ENCODE measurements around the gene TULP4. TPM values are rescaled to one million over a fixed set of nuclear protein-coding genes. Genes with fewer than 3 reads are reported as not detected.

The TULP4 gene
- total RNA-seq, 1 experiment from 2014 or later: 52.8 TPM

GRCh38 chr6:158441716-158442215 is 129.5 kb downstream of the TULP4 start (continued):
- TF ChIP-seq HMGXB4 (CRISPR knock-in tag; IDR thresholded peaks at IDR 0.05) (no peak), USF1 (CRISPR knock-in tag; IDR thresholded peaks at IDR 0.05) (no peak), GRHL2 (CRISPR knock-in tag; IDR thresholded peaks at IDR 0.05; ENCODE audit: insufficient replicate concordance, severe bottlenecking) (no peak), TCF7 (CRISPR knock-in tag; IDR thresholded peaks at IDR 0.05; ENCODE audit: low read depth) (no peak), RELA (CRISPR knock-in tag; IDR thresholded peaks at IDR 0.05; ENCODE audit: borderline replicate concordance) (no peak), NR2C2 (CRISPR knock-in tag; IDR thresholded peaks at IDR 0.05) (no peak), GABPB1 (CRISPR knock-in tag; IDR thresholded peaks at IDR 0.05) (no peak)
- TF ChIP-seq, protein P1, sequence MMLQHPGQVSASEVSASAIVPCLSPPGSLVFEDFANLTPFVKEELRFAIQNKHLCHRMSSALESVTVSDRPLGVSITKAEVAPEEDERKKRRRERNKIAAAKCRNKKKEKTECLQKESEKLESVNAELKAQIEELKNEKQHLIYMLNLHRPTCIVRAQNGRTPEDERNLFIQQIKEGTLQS (CRISPR knock-in tag; conservative IDR thresholded peaks at IDR 0.05): no peak
- TF ChIP-seq, protein P2, sequence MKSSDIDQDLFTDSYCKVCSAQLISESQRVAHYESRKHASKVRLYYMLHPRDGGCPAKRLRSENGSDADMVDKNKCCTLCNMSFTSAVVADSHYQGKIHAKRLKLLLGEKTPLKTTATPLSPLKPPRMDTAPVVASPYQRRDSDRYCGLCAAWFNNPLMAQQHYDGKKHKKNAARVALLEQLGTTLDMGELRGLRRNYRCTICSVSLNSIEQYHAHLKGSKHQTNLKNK (CRISPR knock-in tag; IDR thresholded peaks at IDR 0.05): no peak

DNA sequence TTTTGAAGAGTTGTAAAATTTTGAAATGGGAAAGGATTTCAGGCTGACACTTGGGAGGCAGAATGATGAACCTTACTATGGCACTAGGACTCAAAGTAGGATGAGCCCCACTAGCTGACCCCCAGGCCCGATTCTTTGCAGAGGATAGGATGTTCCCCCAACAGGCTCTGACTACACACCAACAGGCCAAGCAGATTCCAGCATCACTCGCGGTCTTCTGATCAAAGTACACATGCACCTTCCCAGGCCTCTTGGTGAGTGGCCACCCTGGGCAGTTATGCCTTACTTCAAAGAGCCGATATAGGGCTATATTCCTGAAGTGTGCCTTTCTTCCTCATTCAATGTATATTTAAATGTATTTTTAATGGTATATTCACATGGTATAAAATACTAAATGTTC is 130.0 kb downstream of the TULP4 start:
- DNase-seq (ENCODE audit: low spot score) (no peak), ATAC-seq (no peak)
- no peak for TF ChIP-seq EMX1 (CRISPR knock-in tag; IDR thresholded peaks at IDR 0.05)
- TF ChIP-seq USF1 (CRISPR knock-in tag; IDR thresholded peaks at IDR 0.05): no peak
- TF ChIP-seq TCF7 (CRISPR knock-in tag; IDR thresholded peaks at IDR 0.05; ENCODE audit: low read depth): no peak
- no peak for TF ChIP-seq ZNF232 (CRISPR knock-in tag; IDR thresholded peaks at IDR 0.05)
- TF ChIP-seq, protein P3, sequence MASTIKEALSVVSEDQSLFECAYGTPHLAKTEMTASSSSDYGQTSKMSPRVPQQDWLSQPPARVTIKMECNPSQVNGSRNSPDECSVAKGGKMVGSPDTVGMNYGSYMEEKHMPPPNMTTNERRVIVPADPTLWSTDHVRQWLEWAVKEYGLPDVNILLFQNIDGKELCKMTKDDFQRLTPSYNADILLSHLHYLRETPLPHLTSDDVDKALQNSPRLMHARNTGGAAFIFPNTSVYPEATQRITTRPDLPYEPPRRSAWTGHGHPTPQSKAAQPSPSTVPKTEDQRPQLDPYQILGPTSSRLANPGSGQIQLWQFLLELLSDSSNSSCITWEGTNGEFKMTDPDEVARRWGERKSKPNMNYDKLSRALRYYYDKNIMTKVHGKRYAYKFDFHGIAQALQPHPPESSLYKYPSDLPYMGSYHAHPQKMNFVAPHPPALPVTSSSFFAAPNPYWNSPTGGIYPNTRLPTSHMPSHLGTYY (CRISPR knock-in tag; IDR thresholded peaks at IDR 0.05): no peak
- TF ChIP-seq ZNF121 (CRISPR knock-in tag; IDR thresholded peaks at IDR 0.05): no peak
- no peak for TF ChIP-seq JAZF1 (CRISPR knock-in tag; IDR thresholded peaks at IDR 0.05)
- no peak for TF ChIP-seq ZNF396 (CRISPR knock-in tag; IDR thresholded peaks at IDR 0.05; ENCODE audit: borderline replicate concordance)
- TF ChIP-seq FOXK1 (CRISPR knock-in tag; IDR thresholded peaks at IDR 0.05): no peak
- no peak for TF ChIP-seq MLX (CRISPR knock-in tag; IDR thresholded peaks at IDR 0.05)
- TF ChIP-seq E2F5 (CRISPR knock-in tag; IDR thresholded peaks at IDR 0.05): no peak
- TF ChIP-seq, protein P4, sequence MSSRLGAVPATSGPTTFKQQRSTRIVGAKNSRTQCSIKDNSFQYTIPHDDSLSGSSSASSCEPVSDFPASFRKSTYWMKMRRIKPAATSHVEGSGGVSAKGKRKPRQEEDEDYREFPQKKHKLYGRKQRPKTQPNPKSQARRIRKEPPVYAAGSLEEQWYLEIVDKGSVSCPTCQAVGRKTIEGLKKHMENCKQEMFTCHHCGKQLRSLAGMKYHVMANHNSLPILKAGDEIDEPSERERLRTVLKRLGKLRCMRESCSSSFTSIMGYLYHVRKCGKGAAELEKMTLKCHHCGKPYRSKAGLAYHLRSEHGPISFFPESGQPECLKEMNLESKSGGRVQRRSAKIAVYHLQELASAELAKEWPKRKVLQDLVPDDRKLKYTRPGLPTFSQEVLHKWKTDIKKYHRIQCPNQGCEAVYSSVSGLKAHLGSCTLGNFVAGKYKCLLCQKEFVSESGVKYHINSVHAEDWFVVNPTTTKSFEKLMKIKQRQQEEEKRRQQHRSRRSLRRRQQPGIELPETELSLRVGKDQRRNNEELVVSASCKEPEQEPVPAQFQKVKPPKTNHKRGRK (CRISPR knock-in tag; IDR thresholded peaks at IDR 0.05; ENCODE audit: borderline replicate concordance): no peak
- TF ChIP-seq NR1H2 (CRISPR knock-in tag; IDR thresholded peaks at IDR 0.05): no peak
- TF ChIP-seq, protein P5, sequence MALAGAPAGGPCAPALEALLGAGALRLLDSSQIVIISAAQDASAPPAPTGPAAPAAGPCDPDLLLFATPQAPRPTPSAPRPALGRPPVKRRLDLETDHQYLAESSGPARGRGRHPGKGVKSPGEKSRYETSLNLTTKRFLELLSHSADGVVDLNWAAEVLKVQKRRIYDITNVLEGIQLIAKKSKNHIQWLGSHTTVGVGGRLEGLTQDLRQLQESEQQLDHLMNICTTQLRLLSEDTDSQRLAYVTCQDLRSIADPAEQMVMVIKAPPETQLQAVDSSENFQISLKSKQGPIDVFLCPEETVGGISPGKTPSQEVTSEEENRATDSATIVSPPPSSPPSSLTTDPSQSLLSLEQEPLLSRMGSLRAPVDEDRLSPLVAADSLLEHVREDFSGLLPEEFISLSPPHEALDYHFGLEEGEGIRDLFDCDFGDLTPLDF (CRISPR knock-in tag; IDR thresholded peaks at IDR 0.05): no peak
- no peak for TF ChIP-seq TEAD4 (CRISPR knock-in tag; IDR thresholded peaks at IDR 0.05)
- TF ChIP-seq CBFB (CRISPR knock-in tag; IDR thresholded peaks at IDR 0.05; ENCODE audit: low read depth): no peak
- POLR2A ChIA-PET: no interaction called here
- Mint-ChIP-seq H3K9me3 (no peaks in the 10 kb centered on the region), H3K27ac (no peak overlapping the region), H3K36me3 (no peaks in the 10 kb centered on the region), H3K27me3 (ENCODE audit: low read depth) (no peaks in the 10 kb centered on the region), H3K4me3 (no peak overlapping the region), H3K4me1 (no peaks in the 10 kb centered on the region)
- CTCF ChIA-PET: no interaction called here
